ENCODE results near the gene BLMH. TPM values are rescaled to one million over a fixed set of nuclear protein-coding genes. Genes with fewer than 3 reads are reported as not detected.

BLMH gene
- total and polyA plus RNA-seq, 2 donors (not counting 3 experiments of a cell fraction or from before 2014, with no cell fraction given) = 24.6 to 65.8 TPM

DNA sequence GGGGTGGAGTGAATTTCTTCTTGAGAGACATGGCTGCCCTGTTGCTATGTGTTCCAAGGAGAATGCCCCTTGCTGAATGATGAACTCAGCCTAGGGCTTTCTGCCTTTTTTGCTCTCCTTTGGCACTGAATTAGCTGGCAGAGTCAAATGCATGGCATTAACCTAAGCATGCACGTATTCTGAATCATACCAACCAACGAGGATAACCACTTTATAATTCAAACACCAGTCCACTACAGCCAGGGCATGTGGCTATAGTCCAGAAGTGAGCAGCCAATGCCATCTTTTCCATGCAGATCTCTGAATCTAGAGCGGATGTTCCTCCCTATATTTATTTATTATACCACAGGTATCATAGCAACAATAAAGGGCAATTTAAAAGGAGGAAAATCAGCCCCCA is 26.4 kb upstream of the BLMH start:
- DNase-seq (ENCODE audit: low read depth, low spot score) (no peak), FAIRE-seq (no peak)
- BruUV-seq (replicated peaks) = no TSS peak
- no peak overlapping the region for H3K9ac ChIP-seq (replicated peaks; ENCODE audit: extremely low read depth, insufficient read depth, low read length)
- H3K79me2 ChIP-seq (ENCODE audit: control insufficient read depth, insufficient read depth, low read length) = no peaks in the 10 kb centered on the region
- no peak overlapping the region for H2AFZ ChIP-seq (ENCODE audit: low read depth, low read length)
- H3K9me3 ChIP-seq (replicated peaks; ENCODE audit: control insufficient read depth, insufficient read depth, low read length) = no peaks in the 10 kb centered on the region
- no peaks in the 10 kb centered on the region for H3K9me1 ChIP-seq (replicated peaks; ENCODE audit: control insufficient read depth, extremely low read depth, insufficient read depth, low read length)
- dilution Hi-C loops (cut with MboI; ENCODE audit: extremely low pct_ligation_motif_present, low sequenced_read_pairs) = no loop called here
- TF ChIP-seq, protein P1, sequence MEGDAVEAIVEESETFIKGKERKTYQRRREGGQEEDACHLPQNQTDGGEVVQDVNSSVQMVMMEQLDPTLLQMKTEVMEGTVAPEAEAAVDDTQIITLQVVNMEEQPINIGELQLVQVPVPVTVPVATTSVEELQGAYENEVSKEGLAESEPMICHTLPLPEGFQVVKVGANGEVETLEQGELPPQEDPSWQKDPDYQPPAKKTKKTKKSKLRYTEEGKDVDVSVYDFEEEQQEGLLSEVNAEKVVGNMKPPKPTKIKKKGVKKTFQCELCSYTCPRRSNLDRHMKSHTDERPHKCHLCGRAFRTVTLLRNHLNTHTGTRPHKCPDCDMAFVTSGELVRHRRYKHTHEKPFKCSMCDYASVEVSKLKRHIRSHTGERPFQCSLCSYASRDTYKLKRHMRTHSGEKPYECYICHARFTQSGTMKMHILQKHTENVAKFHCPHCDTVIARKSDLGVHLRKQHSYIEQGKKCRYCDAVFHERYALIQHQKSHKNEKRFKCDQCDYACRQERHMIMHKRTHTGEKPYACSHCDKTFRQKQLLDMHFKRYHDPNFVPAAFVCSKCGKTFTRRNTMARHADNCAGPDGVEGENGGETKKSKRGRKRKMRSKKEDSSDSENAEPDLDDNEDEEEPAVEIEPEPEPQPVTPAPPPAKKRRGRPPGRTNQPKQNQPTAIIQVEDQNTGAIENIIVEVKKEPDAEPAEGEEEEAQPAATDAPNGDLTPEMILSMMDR (IDR thresholded peaks at IDR 0.05; ENCODE audit: extremely low read depth in 1 of 2, insufficient read depth in 1 of 2, low read depth in 1 of 2, low read length in 2 of 2) = no peak
- TF ChIP-seq FOS (IDR thresholded peaks at IDR 0.05; ENCODE audit: borderline replicate concordance, insufficient read depth, low read length) = no peak
- TF ChIP-seq POLR2A (IDR thresholded peaks at IDR 0.05; ENCODE audit: low read depth, low read length) = no peak
- no peak for TF ChIP-seq POLR2AphosphoS5 (IDR thresholded peaks at IDR 0.05; ENCODE audit: insufficient read depth, low read depth, low read length)
- TF ChIP-seq, protein P2, sequence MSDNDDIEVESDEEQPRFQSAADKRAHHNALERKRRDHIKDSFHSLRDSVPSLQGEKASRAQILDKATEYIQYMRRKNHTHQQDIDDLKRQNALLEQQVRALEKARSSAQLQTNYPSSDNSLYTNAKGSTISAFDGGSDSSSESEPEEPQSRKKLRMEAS (IDR thresholded peaks at IDR 0.05; ENCODE audit: insufficient read depth, insufficient read length) = no peak
- TF ChIP-seq EZH2 (IDR thresholded peaks at IDR 0.05; ENCODE audit: borderline replicate concordance, low read depth, low read length, severe bottlenecking) = no peak
- no peak for TF ChIP-seq JUN (IDR thresholded peaks at IDR 0.05; ENCODE audit: borderline replicate concordance, insufficient read depth, insufficient read length, low read depth)
- TF ChIP-seq GATA2 (IDR thresholded peaks at IDR 0.05; ENCODE audit: insufficient read depth, insufficient read length, low read depth, low read length) = no peak
- no peak for TF ChIP-seq MYC (IDR thresholded peaks at IDR 0.05; ENCODE audit: low read depth, low read length)
- ChIA-PET CTCF (no interaction called here), POLR2A (no interaction called here)
- no peaks in the 10 kb centered on the region for H4K20me1 ChIP-seq (replicated peaks; ENCODE audit: control insufficient read depth, extremely low read depth, insufficient read depth, low read length)
- no peaks in the 10 kb centered on the region for H3K36me3 ChIP-seq (ENCODE audit: control insufficient read depth in 2 of 2, extremely low read depth in 1 of 2, insufficient read depth in 2 of 2, low read length in 2 of 2)
- intact Hi-C loops (cut with micrococcal nuclease) = no loop called here
- no peaks in the 10 kb centered on the region for H3K4me1 ChIP-seq (ENCODE audit: control insufficient read depth, extremely low read depth, insufficient read depth, low read length)
- H3K4me2 ChIP-seq (ENCODE audit: insufficient read depth, low read length) = no peak overlapping the region
- H3K27me3 ChIP-seq (ENCODE audit: control insufficient read depth in 2 of 2, insufficient read depth in 2 of 2, low read length in 2 of 2) = peaks cover 5 to 8% of the 10 kb centered on the region in 2 experiments
- H3K27ac ChIP-seq (ENCODE audit: insufficient read depth, low read depth, low read length) = no peak overlapping the region
- H3K4me3 ChIP-seq (replicated peaks in 1 of 3; ENCODE audit: insufficient read depth in 1 of 3, low read depth in 1 of 3, low read length in 3 of 3) = no peak overlapping the region

All from endothelial cell of umbilical vein (primary cell).